ENCODE results near the gene PSMB3. TPM values are rescaled to one million over a fixed set of nuclear protein-coding genes. Genes with fewer than 3 reads are reported as not detected.
A peak's percentile ranks its signal among the peaks of the same experiment; 100 is the strongest.

Gene PSMB3
- total and polyA plus RNA-seq, 9 of the 15 experiments (the other 6 are each of a cell fraction or from before 2014, with no cell fraction given), result 460 to 2,775 (median 574) TPM

DNA sequence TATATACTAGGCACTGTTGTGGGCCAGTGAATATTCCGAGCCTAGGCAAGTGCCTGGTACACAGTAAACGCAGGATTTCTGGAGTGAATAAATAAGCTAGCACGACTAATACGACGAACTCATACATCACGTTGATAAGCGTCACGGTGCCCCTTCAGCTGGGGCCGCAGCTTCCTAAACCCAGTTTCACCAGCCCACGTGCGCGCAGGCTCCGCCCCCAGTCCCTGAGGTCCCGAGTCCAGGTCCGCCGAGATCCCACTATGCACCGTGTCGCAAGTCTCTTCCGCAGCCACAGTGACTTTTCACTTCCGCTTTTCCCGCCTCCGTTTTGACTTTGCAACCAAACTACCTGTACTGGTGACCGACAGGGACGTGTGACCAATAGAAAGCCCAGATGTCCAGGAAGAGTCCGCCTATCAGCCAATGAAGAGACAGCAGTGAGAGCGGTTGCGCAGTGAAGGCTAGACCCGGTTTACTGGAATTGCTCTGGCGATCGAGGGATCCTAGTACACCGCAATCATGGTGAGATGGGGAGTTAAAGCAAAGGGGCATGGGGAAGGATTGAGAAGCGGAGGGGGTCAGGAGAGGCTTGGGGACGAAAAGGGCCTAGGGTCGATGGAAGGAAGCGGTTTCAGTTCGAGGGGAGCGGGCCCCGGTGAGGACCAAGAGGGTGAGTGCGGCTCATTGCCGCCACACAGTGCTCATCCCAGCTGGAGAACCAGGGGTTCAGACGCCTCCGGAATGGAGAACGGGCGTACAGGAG, at the start of gene PSMB3 (continued):
- TF ChIP-seq YY1 (IDR thresholded peaks at IDR 0.05; ENCODE audit: borderline replicate concordance in 1 of 3, control insufficient read depth in 1 of 3, extremely low read depth in 1 of 3, insufficient read depth in 3 of 3, insufficient read length in 1 of 3, insufficient replicate concordance in 2 of 3, low read depth in 1 of 3, low read length in 2 of 3), result peak in 1 of 3 experiments; percentile 24
- no peak for TF ChIP-seq IRF1 (CRISPR knock-in tag; IDR thresholded peaks at IDR 0.05; ENCODE audit: borderline replicate concordance)
- TF ChIP-seq CCNT2 (IDR thresholded peaks at IDR 0.05; ENCODE audit: borderline replicate concordance, extremely low read depth, insufficient read length, low read depth, low read length), result no peak
- TF ChIP-seq ZNF124 (CRISPR knock-in tag; IDR thresholded peaks at IDR 0.05), result no peak
- TF ChIP-seq DNMT1 (IDR thresholded peaks at IDR 0.05), result no peak
- TF ChIP-seq PPARD (CRISPR knock-in tag; IDR thresholded peaks at IDR 0.05), result no peak
- no peak for TF ChIP-seq SRSF7 (optimal IDR thresholded peaks at IDR 0.05; ENCODE audit: low read depth, low read length)
- peak; percentile 62 for TF ChIP-seq GABPB1 (CRISPR knock-in tag; IDR thresholded peaks at IDR 0.05)
- TF ChIP-seq HMGN3 (IDR thresholded peaks at IDR 0.05; ENCODE audit: borderline replicate concordance, extremely low read depth, insufficient read length, low read depth, low read length), result no peak
- TF ChIP-seq, protein P1, sequence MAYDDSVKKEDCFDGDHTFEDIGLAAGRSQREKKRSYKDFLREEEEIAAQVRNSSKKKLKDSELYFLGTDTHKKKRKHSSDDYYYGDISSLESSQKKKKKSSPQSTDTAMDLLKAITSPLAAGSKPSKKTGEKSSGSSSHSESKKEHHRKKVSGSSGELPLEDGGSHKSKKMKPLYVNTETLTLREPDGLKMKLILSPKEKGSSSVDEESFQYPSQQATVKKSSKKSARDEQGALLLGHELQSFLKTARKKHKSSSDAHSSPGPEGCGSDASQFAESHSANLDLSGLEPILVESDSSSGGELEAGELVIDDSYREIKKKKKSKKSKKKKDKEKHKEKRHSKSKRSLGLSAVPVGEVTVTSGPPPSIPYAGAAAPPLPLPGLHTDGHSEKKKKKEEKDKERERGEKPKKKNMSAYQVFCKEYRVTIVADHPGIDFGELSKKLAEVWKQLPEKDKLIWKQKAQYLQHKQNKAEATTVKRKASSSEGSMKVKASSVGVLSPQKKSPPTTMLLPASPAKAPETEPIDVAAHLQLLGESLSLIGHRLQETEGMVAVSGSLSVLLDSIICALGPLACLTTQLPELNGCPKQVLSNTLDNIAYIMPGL (CRISPR knock-in tag; IDR thresholded peaks at IDR 0.05), result peak; percentile 78; the same call in 1 of the 2 replicates
- no peak for TF ChIP-seq WHSC1 (IDR thresholded peaks at IDR 0.05; ENCODE audit: low read length)
- TF ChIP-seq MLX (CRISPR knock-in tag; conservative IDR thresholded peaks at IDR 0.05), result no peak; a peak in 1 of 4 replicates
- no peak for TF ChIP-seq SMAD2 (IDR thresholded peaks at IDR 0.05; ENCODE audit: low read depth, low read length)
- TF ChIP-seq, protein P2, sequence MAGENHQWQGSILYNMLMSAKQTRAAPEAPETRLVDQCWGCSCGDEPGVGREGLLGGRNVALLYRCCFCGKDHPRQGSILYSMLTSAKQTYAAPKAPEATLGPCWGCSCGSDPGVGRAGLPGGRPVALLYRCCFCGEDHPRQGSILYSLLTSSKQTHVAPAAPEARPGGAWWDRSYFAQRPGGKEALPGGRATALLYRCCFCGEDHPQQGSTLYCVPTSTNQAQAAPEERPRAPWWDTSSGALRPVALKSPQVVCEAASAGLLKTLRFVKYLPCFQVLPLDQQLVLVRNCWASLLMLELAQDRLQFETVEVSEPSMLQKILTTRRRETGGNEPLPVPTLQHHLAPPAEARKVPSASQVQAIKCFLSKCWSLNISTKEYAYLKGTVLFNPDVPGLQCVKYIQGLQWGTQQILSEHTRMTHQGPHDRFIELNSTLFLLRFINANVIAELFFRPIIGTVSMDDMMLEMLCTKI (IDR thresholded peaks at IDR 0.05; ENCODE audit: partially characterized antibody), result no peak
- no peak for TF ChIP-seq ZNF609 (CRISPR knock-in tag; IDR thresholded peaks at IDR 0.05; ENCODE audit: borderline replicate concordance)
- TF ChIP-seq ZKSCAN3 (CRISPR knock-in tag; IDR thresholded peaks at IDR 0.05), result no peak

All from K562 (cell line).